ENCODE measurements around the gene NEAT1. TPM values are rescaled to one million over a fixed set of nuclear protein-coding genes. Genes with fewer than 3 reads are reported as not detected.
A peak's percentile ranks its signal among the peaks of the same experiment; 100 is the strongest.

Gene NEAT1
- total and polyA plus RNA-seq, 8 donors: 295 to 2,770 (median 695) TPM

DNA sequence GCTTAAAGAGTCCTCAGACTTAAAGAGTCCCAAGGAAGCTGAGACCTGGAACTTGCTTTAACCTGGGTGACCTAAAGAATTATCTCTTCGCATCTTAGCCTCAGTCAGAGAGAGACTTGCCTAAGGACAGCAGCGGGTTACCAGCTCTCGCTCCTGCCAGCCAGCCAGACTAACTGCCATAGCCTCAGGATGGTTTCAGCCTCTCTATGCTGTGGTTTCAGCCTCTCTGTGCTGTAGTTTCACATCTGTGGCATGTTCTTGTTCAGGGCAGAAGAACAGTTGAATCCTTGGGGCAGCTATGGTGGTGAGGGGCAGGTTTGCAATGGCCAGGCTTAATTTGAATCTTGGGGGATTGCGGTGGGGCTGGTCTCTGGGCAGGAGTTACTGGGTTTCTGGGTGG, 33.9 kb upstream of the NEAT1 start:
- intact Hi-C loops (cut with DNase I): no loop called here
- ATAC-seq: no peak
- H3K36me3 ChIP-seq: peaks cover 0 to 5% (median 0%) of the 10 kb centered on the region in 3 donors
- no peak overlapping the region for H3K4me3 ChIP-seq
- DNase-seq: no peak
- H3K27ac ChIP-seq: no peak overlapping the region
- TF ChIP-seq, protein P1, sequence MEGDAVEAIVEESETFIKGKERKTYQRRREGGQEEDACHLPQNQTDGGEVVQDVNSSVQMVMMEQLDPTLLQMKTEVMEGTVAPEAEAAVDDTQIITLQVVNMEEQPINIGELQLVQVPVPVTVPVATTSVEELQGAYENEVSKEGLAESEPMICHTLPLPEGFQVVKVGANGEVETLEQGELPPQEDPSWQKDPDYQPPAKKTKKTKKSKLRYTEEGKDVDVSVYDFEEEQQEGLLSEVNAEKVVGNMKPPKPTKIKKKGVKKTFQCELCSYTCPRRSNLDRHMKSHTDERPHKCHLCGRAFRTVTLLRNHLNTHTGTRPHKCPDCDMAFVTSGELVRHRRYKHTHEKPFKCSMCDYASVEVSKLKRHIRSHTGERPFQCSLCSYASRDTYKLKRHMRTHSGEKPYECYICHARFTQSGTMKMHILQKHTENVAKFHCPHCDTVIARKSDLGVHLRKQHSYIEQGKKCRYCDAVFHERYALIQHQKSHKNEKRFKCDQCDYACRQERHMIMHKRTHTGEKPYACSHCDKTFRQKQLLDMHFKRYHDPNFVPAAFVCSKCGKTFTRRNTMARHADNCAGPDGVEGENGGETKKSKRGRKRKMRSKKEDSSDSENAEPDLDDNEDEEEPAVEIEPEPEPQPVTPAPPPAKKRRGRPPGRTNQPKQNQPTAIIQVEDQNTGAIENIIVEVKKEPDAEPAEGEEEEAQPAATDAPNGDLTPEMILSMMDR (IDR thresholded peaks at IDR 0.05): no peak
- no peaks in the 10 kb centered on the region for H3K27me3 ChIP-seq
- H3K9me3 ChIP-seq: no peaks in the 10 kb centered on the region
- FAIRE-seq: no peak
- H3K4me1 ChIP-seq: peaks cover 14 to 39% (median 32%) of the 10 kb centered on the region in 3 donors
- 92% methylated on average over 4 of the region's 4 CpGs for WGBS, 2 donors

DNA sequence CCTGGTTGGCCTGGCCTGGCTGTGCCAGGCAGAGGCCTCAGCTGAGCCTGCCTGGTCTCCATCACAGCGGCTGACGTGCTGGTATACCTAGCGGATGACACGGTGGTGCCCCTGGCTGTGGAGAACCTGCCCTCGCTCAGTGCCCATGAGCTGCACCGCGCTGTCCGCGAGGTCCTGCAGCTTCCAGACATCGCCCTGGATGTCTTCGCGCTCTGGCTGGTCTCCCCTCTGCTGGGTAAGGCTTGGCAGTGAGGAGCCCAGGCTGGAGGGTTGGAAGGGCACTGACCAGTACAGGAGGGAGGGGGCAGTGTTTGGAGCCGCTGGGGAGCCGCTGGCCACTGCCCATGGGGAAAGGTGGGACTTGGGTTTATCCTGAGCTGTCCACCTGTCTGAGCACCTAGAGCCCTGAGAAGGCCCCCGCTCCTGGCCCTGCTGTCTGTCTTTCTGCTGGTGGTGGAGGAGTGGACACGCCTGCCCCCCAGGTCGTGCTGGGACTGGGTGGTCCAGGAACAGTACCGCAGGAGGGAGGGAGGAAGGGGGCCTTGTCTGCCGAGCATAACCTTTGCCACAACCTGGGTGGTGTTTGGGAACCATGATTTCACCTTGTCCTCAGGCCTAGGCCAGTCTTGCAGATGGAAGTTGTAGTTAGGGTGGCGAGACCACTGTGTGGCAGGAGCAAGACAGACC, 33.2 kb upstream of the NEAT1 start:
- no peak overlapping the region for H3K4me3 ChIP-seq
- 86 to 88% methylated on average over 19 to 20 of the region's 20 CpGs for WGBS, 2 donors

DNA sequence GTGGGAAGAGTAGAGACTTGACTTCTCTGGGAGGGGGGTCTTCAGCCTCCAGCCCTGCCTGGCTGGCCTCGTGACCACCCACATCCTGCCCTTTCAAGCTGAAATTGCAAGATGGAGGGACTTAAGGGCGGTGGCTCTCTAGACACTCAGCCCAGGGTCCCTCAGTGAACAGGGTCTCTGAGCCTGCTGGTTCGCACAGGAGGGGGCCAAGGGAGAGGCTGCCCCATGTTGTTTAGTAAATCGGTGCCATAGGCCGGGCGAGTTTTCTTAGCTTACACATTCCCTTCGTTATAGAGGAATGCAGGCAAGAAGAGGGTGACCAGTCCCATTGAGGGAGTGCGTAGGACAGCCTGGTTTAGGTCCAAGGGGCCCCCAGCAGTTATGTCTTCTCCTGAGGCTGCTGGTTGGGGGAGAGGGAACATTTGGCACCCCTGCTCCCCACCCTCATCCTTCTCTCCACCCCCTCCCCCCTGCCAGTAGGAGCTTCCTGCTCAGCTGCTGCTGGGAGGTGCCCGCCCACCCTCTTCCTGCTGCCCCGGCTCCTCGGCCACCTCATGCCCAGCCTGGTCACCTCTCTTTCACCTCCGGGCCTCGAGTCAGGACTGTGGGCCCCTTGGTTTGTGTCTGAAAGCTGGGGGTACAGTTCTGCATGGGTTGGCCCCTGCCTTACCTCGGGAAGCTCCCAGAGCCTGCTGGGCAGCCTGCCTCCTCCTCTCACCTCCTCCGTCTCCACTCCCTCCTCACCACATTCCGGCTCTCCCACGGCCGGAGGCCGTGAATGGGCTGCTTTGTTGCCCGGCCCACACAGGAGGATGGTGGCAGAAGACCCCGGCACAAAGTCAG, 32.3 kb upstream of the NEAT1 start:
- intact Hi-C loops (cut with DNase I): no loop called here
- WGBS, 2 donors: 66 to 79% methylated on average over 21 of the region's 21 CpGs
- peak overlapping the region; percentile 42 to 70 (median 60) for H3K27ac ChIP-seq
- H3K4me1 ChIP-seq: peaks cover 8 to 29% (median 22%) of the 10 kb centered on the region in 3 donors
- no peak for FAIRE-seq
- no peak overlapping the region for H3K4me3 ChIP-seq
- no peaks in the 10 kb centered on the region for H3K9me3 ChIP-seq
- no peaks in the 10 kb centered on the region for H3K27me3 ChIP-seq
- DNase-seq: peak in 2 of 6 donors; percentile 47 to 77
- ATAC-seq: no peak
- peaks cover 0 to 18% (median under 1%) of the 10 kb centered on the region in 3 donors for H3K36me3 ChIP-seq
- TF ChIP-seq, protein P1 (IDR thresholded peaks at IDR 0.05): no peak

More for the DNA sequence above, 33.2 kb upstream of the NEAT1 start:
- peaks cover 11 to 33% (median 26%) of the 10 kb centered on the region in 3 donors for H3K4me1 ChIP-seq
- intact Hi-C loops (cut with DNase I): no loop called here
- H3K9me3 ChIP-seq: no peaks in the 10 kb centered on the region
- FAIRE-seq (no peak), ATAC-seq (no peak), DNase-seq (peak in 2 of 6 donors; percentile 34 to 72)
- peak overlapping the region in 1 of 4 donors; percentile 61 for H3K27ac ChIP-seq
- TF ChIP-seq, protein P1 (IDR thresholded peaks at IDR 0.05): no peak
- peaks cover 0 to 12% (median 0%) of the 10 kb centered on the region in 3 donors for H3K36me3 ChIP-seq
- H3K27me3 ChIP-seq: no peaks in the 10 kb centered on the region

DNA sequence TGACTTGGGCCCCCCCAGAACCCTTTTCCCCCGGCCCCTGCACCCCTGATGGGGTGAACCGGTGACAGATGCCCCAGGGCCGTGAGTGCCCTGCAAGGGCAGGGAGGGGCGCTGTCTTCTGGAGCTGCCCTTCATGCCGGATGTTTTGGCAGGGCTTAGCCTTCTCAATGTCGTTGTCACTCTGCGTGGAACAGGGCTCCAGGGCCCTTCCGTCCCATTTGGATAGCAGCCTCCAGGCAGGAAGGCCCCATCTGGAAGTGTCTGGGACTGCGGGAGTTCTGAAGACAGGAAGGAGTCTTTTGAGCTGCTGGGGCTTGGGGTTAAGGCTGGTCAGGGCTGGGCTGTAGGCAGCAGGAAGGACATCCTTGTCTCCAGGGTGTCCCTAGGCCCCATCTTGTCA, 31.6 kb upstream of the NEAT1 start:
- H3K4me1 ChIP-seq: peaks cover 3 to 23% (median 15%) of the 10 kb centered on the region in 3 donors
- ATAC-seq (no peak), DNase-seq (peak in 1 of 6 donors; percentile 54), FAIRE-seq (no peak)
- H3K27ac ChIP-seq: peak overlapping the region; percentile 42 to 70 (median 60)
- WGBS, 2 donors: 41 to 59% methylated on average over 9 of the region's 9 CpGs
- no peak overlapping the region for H3K4me3 ChIP-seq
- no peaks in the 10 kb centered on the region for H3K27me3 ChIP-seq
- intact Hi-C loops (cut with DNase I): no loop called here
- H3K9me3 ChIP-seq: no peaks in the 10 kb centered on the region
- TF ChIP-seq, protein P1 (IDR thresholded peaks at IDR 0.05): no peak
- peaks cover 0 to 18% (median 5%) of the 10 kb centered on the region in 3 donors for H3K36me3 ChIP-seq

All from pancreas (tissue), 10 donors.